Mammary epithelial cell (primary cell): ENCODE measurements around the gene ZSCAN22.

Experiments
- EZH2 ChIP-seq: IDR thresholded peaks from 2 replicates; pipeline ENCODE4 v1.6.1; 2012; ENCODE audit warnings: low read length, inconsistent platforms, borderline replicate concordance
- TF ChIP-seq, protein P1 (sequence below), 2 donors: IDR thresholded peaks in 1 of 2; conservative IDR thresholded peaks in 1 of 2; 2 replicates each; pipeline ENCODE4 v1.5.1; 2011 to 2012; ENCODE audit warnings: inconsistent platforms in 2 of 2, low read length in 2 of 2, mild to moderate bottlenecking in 2 of 2, control low read depth in 1 of 2, low read depth in 1 of 2; ENCODE audit not compliant: insufficient read depth in 1 of 2; ENCODE audit errors: extremely low read depth in 1 of 2

DNA sequence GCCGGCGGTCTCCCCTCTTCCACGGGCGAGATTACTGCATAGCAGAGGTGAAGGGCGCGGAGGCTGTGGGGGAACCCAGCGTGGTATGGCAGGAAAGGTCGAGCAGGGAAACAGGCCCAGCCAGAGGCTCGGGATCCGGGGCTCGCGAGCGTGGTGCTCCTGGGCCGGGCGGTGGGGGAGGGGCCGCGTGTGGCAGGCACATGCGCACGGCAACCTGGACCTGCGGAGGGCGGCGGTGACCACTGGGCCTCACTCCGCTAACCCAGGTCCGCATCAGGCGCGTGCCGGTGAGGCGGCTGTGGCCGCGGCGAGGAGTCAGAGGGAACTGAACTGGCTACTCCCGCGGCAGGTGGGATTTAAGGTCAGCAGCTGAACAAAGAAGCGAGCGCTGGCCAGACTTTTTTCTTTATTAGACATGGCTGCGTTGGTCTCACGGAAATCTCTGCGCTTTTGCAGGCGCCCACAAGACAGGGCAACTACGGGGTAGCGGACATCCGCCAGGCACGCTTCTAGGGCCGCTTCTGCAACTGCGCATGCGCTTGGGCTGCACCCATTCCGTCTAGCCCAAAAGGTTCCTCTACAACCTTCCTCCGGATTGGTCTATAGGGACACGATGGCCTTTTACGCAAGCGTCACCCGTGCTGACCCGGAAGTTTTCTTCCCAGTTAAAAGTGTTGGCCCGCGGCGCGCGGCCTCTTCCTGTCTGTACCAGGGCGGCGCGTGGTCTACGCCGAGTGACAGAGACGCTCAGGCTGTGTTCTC is 60.0 kb downstream of the ZSCAN22 start, which contains the start of gene RPS5:
- TF ChIP-seq, protein P1, sequence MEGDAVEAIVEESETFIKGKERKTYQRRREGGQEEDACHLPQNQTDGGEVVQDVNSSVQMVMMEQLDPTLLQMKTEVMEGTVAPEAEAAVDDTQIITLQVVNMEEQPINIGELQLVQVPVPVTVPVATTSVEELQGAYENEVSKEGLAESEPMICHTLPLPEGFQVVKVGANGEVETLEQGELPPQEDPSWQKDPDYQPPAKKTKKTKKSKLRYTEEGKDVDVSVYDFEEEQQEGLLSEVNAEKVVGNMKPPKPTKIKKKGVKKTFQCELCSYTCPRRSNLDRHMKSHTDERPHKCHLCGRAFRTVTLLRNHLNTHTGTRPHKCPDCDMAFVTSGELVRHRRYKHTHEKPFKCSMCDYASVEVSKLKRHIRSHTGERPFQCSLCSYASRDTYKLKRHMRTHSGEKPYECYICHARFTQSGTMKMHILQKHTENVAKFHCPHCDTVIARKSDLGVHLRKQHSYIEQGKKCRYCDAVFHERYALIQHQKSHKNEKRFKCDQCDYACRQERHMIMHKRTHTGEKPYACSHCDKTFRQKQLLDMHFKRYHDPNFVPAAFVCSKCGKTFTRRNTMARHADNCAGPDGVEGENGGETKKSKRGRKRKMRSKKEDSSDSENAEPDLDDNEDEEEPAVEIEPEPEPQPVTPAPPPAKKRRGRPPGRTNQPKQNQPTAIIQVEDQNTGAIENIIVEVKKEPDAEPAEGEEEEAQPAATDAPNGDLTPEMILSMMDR (conservative IDR thresholded peaks at IDR 0.05 in 1 of 2, IDR thresholded peaks at IDR 0.05 in 1 of 2; ENCODE audit: extremely low read depth in 1 of 2, insufficient read depth in 1 of 2, low read depth in 1 of 2, low read length in 2 of 2) = no peak
- no peak for TF ChIP-seq EZH2
